Raji (cell line): ENCODE results near the gene MOB2.

ENCODE experiments used
- POLR2A ChIP-seq: IDR thresholded peaks from 2 replicates; pipeline ENCODE4 v1.6.1; 2011; ENCODE audit warnings: low read depth, low read length, control low read depth; ENCODE audit not compliant: insufficient read depth

The MOB2 gene

DNA sequence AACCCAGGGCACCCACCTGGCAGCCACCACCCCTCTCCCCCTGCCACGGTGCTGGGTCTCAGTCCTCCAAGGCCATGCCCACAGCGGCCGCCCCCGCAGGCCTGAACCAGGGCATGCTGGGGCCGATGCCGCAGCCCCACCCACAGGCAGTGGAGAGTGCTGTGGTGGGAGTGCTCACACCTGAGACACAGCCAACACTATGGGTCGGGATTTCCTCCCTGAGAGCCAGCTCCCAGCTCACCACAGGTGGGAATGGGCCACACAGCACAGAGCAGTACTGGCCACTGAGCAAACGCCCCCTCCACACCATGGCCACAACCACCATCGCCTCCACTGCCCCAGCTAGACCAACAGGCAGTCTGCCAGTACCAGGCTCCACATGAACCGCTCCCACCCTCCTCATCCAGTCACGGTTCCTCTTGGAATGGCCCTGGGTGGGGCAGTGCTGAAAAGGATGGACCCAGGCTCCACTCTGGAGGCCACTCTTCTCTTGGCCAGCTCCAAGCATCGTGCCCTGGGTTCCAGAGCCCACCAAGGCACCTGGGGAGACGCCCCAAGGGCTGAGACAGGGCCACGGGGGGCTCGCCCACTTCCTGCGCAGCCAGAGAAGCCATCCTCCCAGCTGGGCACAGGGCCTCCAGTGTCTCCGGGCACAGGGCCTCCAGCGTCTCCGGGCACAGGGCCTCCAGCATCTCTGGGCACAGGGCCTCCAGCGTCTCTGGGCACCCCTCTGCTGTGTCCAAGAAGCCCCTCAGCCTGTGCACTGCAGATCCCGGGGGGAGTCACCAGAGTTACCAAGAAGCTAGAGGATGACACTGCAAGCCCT is 14.2 kb downstream of the MOB2 start:
- no peak for TF ChIP-seq POLR2A

DNA sequence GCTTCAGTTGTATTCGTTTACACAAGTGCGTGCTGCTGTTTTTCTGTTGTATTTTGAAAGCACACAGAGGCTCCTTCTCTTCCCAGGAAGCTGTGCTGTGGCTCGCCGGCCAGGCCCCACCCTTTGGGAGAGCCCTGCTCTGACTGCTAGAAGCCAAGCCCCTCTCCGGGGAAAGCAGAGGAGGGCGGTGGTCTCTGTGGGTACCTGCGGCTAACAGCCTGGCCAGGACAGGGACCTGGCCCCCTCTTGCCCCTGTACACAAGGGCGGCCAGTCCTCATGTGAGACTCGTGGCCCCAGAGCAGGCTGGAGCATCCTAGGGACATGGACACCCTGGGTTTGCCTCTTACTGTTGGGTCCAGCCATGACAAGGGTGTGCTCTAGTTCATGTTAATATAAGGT is 14.8 kb downstream of the MOB2 start:
- TF ChIP-seq POLR2A: no peak

DNA sequence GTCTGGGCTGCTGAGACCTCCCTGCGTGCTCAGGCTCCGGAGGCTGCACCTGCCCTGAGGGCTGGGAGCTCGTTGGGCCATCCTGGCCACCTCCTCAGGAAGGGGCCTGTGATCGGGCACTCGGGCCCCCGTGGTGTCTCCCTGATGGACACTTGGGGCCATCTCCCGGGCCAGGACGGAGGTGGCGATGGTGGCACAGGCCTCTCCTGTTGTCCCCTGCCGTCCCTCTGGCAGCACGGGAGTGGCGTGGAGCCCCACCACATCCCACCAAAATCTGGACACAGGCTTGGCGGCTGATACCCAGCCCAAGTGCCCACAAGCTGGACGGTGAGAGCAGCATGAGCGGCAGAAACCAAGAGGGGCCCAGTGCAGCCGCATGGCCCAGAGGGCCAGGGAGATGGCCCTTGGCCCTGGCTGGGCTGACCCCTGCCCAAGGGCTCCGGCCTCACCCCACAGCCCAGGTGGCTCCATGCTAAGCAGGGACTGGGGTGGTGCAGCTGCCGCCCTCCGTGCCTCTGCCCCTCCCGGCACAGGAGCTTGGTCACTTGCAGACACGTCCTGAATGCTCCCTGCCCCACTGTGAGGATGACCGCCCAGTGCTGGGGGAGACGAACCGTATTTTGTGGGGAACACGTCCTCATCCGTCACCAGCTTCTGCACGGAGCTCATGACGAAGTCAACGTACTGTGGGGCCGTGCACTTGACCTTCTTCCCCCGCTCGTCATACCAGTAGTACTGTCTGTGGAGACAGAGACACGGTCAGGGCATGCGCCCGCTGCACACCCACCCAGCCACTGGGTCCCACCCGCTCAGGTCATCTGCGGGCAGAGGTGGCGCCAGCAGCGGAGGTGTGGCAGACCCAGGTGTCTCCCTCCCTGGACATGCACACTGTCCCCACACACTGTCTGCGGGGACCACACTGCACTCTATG is 15.6 kb downstream of the MOB2 start:
- no peak for TF ChIP-seq POLR2A

DNA sequence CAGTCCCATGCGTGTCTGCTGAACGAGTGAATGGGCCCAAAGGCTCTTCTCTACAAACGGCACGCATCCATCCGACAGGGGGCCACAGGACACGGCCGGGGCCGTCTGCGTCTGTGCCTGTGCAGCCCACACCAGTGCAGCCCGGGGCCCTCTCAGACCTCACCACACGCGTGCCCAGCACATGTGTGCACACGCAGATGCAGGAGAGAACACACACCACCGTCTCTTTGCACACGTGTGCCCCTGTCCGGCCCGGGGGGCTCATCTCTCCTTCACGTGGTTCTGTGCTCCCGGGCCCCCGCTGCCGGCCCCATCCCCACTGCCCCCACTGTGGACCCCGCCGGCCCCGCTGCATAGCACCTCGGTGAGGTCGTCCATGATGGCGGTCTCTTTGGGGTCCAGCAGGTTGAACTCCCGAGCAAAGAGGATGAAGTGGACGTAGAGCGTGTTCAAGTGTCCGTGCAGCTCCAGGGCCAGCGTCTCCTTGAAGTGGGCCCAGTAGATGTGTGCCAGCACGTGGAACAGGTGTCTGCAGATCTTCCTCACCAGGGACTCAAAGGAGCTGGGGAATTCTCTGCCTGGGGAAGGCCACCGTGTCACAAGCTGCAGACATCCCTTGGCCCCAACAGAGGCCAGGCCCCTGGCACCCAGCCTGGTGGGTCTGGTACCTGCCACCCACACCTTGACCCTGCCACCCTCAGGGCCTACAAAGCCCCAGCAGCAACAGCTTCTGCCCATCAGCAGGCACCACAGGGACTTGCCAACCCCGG is 16.5 kb downstream of the MOB2 start:
- TF ChIP-seq POLR2A: no peak

DNA sequence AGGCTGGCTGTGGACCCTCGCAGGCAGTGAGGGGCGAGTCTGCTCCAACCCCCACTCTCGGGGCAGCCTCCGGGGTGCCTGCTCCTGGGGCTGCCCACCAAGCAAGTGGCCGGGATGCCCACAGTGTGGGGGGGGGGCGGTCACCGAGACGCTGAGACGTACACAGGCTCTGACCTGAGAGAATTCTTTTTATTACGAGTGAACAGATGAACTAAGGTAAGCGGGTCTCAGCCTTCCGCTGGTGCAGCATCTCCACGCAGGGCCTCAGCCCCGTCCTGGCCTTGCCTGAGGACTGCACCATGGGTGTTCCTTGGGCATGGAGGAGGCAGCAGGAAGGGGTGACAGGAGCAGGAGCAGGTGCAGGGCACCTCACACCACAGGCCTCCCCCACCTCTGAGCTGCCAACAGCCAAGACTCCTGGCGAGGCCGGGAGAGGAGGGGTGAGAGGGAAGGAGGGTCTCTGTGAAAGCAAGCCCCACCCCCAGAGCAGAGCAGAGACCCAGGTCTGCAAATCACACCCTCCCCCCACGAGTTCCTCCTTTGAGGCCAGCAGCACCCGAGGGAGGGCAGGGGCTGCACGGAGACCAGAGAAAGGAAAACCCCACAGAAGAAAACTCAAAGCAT is 17.2 kb downstream of the MOB2 start:
- no peak for TF ChIP-seq POLR2A

DNA sequence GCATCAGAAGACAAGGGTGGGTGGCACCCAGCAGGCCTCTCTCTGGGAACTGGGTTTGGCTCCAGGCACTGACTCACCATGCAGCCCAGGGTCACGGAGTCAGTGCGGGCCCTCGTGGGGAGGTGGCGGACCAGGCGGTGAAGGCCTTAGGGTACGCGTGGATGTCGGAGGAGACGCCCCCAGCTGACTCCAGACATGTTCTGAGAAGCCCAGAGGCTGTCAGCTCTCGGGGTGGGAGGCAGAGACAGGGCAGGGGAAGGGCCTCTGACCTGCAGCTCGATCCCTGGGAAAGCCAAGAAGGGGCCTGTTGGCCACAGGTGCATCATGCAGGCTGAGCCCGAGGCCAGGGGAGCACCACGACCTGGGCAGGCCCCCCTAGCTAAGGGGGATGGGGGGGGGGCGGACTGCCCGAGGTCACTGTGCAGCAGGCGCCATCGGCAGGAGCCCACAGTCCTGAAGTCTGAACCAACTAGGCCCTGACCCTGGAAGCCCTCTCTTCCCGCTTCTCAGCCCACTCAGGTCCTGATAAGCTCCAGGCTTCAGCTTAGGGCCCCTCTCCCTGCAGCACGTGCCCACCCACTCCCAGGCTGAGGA is 18.0 kb downstream of the MOB2 start:
- no peak for TF ChIP-seq POLR2A

DNA sequence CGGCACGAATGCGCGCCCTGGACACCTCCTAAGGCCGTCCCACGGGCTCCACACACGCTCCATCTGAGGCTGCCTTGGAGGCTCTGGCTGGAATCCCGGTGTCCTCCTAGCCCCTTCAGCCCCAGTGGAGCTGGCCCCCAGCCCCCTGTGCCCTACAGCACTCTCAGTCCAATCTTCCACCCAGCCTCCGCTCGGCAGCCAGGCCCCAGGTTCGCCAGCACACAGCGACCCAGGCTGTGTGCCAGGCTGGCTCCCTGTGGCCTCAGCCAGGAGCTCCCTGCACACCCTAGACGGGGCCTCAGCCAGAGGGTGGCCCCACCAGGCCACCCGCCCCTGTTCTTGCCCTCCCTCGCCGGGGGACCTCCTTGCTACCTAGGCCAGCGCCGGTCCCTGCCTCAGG is 18.6 kb downstream of the MOB2 start:
- no peak for TF ChIP-seq POLR2A

DNA sequence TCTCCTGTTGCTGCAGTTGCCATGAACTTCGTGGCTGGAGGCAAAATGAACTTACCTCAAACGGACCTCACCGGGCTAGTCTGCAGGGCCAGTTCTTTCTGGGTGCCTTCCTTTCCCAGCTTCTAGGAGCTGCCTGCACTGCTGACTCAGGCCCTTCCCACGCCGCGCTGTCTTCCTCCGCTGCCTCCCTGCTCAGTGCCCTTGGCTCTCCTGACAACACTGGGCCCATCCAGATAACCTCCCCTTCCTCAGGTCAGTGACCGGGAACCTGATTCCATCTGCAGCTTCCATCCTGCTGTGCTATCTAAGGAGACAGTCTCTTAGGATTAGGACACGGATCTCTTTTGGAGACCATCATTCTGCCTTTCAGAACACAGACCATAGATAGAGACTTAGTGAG is 19.3 kb downstream of the MOB2 start:
- no peak for TF ChIP-seq POLR2A

DNA sequence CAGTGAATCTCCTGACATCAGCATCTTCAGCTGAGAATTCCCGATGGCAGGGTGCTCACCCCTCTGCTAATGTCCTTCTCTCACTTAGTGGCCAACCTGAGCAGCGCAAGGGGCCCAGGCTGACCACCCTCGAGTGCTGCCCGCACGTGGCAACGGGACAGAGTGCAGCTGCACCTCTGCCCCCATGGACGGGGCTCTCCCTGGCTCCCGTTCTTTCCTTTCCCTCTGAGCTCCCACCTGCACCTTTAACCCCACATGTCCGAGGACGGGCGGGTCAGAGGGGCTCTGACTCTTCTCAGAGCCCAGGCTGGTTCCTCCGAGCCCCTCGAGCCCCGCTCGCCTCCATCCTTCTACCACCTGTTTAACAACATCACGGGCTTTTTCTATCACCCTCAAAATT is 19.8 kb downstream of the MOB2 start:
- no peak for TF ChIP-seq POLR2A

DNA sequence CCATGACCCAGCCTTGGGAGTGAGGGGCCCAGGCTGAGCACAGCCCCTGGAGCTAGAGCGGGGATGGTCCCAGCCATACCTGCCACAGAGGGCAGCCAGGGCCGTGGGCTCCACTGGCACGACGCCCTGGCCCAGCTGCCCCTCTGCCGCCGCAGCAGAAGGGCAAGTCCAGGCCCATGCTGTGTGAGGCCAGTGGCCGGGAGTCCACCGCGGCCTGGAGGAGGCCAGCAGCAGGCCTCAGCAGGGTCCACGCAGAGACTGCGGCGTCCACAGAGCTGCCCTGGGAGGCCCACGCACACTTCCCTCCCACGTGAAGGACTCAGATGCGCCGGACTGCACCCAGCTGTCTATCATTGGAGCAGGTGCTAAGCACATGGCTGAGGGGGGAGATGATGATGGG is 23.5 kb downstream of the MOB2 start:
- TF ChIP-seq POLR2A: no peak

DNA sequence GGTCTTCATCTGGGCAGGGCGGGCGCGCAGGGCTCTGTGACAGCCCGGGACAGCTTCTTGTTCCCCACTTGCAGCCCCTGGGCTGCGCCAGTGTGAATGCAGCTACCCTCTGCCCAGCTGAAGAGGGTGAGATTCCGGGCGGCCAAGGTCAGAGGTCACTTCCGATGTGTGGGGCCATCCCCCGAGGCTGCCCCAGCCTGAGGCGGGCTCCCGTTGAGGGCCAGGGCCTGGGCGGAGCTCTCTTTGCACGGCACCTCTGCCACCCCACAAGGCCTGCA is 23.9 kb downstream of the MOB2 start:
- no peak for TF ChIP-seq POLR2A

DNA sequence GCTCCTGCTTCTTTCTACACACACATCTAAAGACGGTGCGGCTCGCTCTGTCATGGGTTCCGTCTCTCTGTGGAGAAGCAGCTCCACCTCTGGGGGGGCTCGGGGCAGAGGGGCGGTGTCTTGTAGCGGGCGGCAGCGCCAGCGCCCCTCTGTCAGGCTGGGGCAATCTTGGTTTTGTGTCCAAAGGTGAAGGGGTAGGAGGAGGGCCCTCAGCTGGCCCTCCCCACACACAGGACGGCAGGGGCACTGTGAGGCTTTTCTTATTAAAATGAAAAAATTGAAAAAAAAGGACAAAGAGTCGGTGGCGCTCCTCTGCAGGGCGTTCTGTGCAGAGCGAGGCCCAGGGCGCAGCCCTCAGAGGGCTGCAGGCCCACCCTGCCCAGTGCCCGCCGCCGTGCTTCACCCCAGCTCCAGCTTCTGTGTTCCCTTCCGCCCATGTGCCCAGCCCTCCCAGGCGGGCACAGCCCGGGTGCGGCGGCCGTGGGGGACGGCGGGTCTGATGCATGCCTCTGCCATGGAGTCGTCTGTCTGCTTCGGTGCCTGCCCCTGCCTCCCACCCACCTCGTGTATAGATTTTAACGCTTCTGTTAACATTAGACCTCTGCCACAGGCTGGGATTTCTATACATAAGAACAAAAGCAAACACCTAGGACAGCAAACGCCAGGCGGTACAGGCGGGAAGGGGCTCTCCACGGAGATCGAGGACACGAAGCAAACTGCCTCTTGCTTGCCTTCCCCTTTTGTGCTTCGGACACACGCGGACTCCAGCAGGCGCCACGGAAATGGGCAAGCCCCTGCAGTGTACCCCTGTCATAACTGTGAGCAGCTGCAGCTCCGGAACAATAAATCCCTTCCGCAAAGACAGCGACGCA is 24.5 kb downstream of the MOB2 start:
- TF ChIP-seq POLR2A: no peak

DNA sequence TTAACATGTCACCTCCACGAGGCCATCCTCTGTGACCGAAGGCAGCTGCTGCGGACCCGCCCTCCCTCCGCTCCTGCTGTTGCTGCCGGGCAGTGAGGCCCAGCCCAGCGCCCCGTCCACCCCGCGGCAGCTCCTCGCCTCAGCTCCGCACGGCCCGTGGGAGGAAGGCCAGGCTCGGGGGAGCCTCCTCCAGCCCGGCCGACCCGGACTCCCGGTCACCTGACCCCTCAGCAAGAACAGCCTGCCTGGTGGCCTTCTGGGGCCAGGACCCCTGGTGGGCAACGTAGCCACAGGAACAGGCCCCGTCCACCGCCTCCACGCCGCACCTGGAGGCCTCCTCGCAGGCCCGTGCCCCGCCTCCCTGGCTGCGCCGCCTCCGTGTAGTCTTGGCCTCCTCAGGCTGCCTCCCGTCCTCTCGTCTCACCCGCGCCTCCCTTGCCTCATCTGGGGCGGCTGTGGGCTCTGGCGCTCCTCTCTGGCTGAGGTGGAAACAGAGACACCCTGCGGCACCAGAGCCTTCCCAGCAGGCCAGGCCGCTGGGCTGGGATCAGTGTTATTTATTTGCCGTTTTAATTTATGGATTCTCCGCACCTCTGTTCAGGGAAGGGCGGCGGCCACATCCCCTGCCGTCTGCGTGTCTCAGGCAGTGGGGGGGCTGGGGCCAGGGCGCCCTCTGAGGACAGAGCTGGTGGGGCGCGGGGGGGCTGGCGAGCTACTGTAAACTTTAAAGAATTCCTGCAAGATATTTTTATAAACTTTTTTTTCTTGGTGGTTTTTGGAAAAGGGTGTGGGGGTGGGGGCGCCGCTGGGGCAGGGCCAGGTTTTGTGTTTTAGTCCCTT is 25.4 kb downstream of the MOB2 start:
- no peak for TF ChIP-seq POLR2A

DNA sequence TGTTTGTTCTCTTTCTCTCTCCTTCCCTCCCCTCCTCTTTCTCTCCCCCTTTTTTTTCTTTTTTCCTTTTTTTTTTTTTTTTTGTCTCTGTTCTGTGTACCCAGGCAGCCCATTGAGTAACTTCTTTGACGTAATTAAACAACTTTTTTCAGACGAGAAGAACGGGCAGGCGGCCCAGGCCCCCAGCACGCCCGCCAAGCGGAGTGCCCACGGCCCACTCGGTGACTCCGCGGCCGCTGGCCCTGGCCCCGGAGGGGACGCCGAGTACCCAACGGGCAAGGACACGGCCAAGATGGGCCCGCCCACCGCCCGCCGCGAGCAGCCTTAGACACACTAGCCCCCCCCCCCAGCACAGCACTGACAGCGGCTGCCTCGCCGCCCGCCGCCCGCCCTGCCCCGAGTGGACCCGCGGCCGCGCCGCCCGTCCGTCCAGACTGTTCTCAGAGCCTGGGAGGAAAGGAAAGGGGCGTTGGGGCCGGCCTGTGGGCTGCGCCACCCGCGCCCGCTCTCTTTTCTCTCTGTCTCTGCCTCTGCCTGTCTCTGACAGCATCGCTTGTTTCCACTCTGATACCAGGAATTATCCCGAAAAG is 26.1 kb downstream of the MOB2 start:
- no peak for TF ChIP-seq POLR2A
